ENCODE measurements around the gene TFF2.

TFF2 gene

DNA sequence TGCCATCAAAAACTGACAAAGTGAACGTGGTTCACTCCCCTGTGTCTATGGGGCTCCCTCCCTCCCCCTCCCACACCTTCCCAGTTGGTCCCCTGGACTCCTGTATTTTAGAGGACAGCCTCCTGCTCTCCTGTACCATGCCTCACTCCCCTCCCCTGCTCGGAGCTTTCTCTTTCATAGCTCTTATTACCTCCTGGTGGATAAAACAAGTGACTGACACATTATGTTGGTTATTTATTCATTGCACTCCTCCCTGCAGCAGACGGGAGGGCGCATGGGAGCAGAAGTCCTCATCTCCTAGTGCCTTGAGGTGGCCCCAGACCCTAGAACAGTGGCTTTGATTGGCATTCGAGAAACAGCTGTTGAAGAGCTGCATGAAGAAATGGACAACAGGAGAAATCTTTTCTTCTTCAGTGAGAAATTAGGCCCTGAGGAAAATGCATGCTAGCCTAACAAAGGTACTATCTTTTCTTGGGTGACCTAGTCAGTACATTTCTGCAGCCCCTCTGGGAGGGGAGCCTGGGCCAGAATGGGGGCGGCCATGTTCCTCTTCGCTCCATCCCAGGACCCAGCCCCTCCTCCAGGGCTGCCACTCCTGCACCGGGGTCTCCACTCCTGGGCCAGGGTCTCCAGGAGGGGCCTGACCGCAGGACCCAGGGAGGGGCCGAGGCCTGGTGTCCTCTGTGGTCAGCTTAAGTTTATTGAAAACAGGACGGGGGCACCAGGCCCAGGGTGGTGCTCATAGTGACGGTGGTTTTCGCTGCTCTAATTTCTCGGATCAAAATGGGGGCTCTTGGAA is 16.8 kb upstream of the TFF2 start:
- Histone ChIP-seq H3K27me3 (replicated peaks) (no peaks in the 10 kb centered on the region), H3K27ac (no peak overlapping the region), H3K4me3 (ENCODE audit: low read depth, low read length) (no peak overlapping the region), H3K36me3 (replicated peaks) (no peaks in the 10 kb centered on the region)
- no peak for DNase-seq
- in situ Hi-C loops (cut with HindIII; ENCODE audit: low pct_ligation_motif_present, low sequenced_read_pairs) = no loop called here
- TF ChIP-seq CTCF (IDR thresholded peaks at IDR 0.05; ENCODE audit: low read depth, low read length, missing control alignments) = no peak

- Histone ChIP-seq H3K4me3 (ENCODE audit: low read depth, low read length) (no peak within 1 kb of the TSS), H3K27me3 (replicated peaks) (no peaks in the 10 kb centered on the region), H3K36me3 (replicated peaks) (no peaks in the 10 kb centered on the region), H3K27ac (no peak within 1 kb of the TSS)
- no peak for TF ChIP-seq CTCF (IDR thresholded peaks at IDR 0.05; ENCODE audit: low read depth, low read length, missing control alignments)
- in situ Hi-C loops (cut with HindIII; ENCODE audit: low pct_ligation_motif_present, low sequenced_read_pairs) = no loop called here
- DNase-seq = peak; percentile 32
Measured at GRCh38 chr21:42366292-42367010, 15.7 kb upstream of the TFF2 start, which contains the start of gene TFF1. Gene TFF1 (minus strand): TSS chr21:42366535. CDS start chr21:42366495, 40 bp downstream.

DNA sequence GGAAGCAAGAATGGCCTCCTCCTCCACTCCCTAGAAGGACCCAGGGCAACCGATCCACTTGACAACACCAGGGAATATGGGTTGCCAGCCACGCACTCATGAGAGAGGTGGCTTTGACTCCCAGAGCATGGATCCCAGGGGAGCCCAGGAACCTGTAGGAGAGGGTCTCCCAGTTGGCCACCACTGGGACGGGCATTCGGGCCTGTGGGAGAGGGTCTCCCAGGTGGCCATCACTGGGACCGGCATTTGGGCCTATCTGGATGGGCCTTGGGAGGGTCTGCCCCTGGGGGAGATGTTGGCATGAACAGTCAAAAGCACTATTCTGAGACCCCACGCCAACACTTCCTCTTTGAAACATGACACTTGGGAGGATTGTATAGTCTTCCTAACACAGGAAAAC is 15.0 kb upstream of the TFF2 start:
- no peak for DNase-seq
- Histone ChIP-seq H3K36me3 (replicated peaks) (no peaks in the 10 kb centered on the region), H3K4me3 (ENCODE audit: low read depth, low read length) (no peak overlapping the region), H3K27me3 (replicated peaks) (no peaks in the 10 kb centered on the region), H3K27ac (no peak overlapping the region)
- in situ Hi-C loops (cut with HindIII; ENCODE audit: low pct_ligation_motif_present, low sequenced_read_pairs) = no loop called here
- no peak for TF ChIP-seq CTCF (IDR thresholded peaks at IDR 0.05; ENCODE audit: low read depth, low read length, missing control alignments)

- Histone ChIP-seq H3K36me3 (replicated peaks) (no peaks in the 10 kb centered on the region), H3K27ac (no peak overlapping the region), H3K27me3 (replicated peaks) (no peaks in the 10 kb centered on the region), H3K4me3 (ENCODE audit: low read depth, low read length) (no peak overlapping the region)
- TF ChIP-seq CTCF (IDR thresholded peaks at IDR 0.05; ENCODE audit: low read depth, low read length, missing control alignments) = no peak
- DNase-seq = no peak
- in situ Hi-C loops (cut with HindIII; ENCODE audit: low pct_ligation_motif_present, low sequenced_read_pairs) = no loop called here
Measured at GRCh38 chr21:42364304-42364865, 13.6 kb upstream of the TFF2 start.

DNA sequence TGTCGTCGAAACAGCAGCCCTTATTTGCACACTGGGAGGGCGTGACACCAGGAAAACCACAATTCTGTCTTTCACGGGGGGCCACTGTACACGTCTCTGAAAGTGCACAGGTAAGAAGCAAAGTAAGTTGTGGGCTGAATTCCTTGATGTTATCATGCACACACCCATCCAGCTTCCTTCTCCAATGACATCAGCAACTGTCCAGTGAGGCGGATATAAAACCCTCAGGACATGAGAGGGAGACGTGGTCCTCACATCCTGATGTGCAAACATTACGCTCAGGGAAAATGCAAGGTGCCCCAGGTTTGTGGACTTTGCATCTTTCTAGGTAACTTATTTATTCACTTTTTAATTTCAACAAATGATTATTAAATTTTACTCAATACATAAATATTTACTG is 12.5 kb upstream of the TFF2 start:
- Histone ChIP-seq H3K36me3 (replicated peaks) (no peaks in the 10 kb centered on the region), H3K27ac (no peak overlapping the region), H3K27me3 (replicated peaks) (no peaks in the 10 kb centered on the region), H3K4me3 (ENCODE audit: low read depth, low read length) (no peak overlapping the region)
- no peak for TF ChIP-seq CTCF (IDR thresholded peaks at IDR 0.05; ENCODE audit: low read depth, low read length, missing control alignments)
- DNase-seq = no peak
- in situ Hi-C loops (cut with HindIII; ENCODE audit: low pct_ligation_motif_present, low sequenced_read_pairs) = no loop called here

Data from brain microvascular endothelial cell (primary cell).